ENCODE measurements around the gene PRDM13.

The PRDM13 gene

DNA sequence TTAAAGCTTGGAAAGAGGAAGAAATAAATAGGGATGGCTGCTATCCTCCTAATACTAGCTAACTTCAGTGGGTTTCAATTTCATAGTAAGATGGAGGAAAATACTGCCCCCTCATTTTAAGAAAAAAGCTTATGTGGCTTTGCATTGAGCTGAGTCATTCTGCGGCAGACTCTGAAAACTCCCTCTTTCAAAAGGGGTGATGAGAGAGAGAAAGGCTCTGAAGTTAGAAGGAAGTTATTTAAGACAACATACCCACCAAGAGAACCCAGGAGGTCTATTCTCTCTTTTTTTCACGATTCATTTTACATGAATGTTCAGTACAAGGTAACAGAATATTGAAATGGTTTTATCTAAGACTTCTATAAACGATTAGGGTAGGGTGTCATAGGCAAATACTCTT, 4.5 kb downstream of the PRDM13 start:
- peak in 1 of 2 experiments; percentile 34 for DNase-seq (ENCODE audit: low read depth in 1 of 2, low spot score in 1 of 2)
- TF ChIP-seq GABPA (IDR thresholded peaks at IDR 0.05; ENCODE audit: low read depth) (no peak), POLR2AphosphoS5 (IDR thresholded peaks at IDR 0.05; ENCODE audit: low read depth) (no peak), SPI1 (IDR thresholded peaks at IDR 0.05; ENCODE audit: borderline replicate concordance, low read depth) (no peak)
- TF ChIP-seq, protein P1, sequence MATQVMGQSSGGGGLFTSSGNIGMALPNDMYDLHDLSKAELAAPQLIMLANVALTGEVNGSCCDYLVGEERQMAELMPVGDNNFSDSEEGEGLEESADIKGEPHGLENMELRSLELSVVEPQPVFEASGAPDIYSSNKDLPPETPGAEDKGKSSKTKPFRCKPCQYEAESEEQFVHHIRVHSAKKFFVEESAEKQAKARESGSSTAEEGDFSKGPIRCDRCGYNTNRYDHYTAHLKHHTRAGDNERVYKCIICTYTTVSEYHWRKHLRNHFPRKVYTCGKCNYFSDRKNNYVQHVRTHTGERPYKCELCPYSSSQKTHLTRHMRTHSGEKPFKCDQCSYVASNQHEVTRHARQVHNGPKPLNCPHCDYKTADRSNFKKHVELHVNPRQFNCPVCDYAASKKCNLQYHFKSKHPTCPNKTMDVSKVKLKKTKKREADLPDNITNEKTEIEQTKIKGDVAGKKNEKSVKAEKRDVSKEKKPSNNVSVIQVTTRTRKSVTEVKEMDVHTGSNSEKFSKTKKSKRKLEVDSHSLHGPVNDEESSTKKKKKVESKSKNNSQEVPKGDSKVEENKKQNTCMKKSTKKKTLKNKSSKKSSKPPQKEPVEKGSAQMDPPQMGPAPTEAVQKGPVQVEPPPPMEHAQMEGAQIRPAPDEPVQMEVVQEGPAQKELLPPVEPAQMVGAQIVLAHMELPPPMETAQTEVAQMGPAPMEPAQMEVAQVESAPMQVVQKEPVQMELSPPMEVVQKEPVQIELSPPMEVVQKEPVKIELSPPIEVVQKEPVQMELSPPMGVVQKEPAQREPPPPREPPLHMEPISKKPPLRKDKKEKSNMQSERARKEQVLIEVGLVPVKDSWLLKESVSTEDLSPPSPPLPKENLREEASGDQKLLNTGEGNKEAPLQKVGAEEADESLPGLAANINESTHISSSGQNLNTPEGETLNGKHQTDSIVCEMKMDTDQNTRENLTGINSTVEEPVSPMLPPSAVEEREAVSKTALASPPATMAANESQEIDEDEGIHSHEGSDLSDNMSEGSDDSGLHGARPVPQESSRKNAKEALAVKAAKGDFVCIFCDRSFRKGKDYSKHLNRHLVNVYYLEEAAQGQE (IDR thresholded peaks at IDR 0.05; ENCODE audit: insufficient replicate concordance, low read depth), result no peak
- TF ChIP-seq, protein P2, sequence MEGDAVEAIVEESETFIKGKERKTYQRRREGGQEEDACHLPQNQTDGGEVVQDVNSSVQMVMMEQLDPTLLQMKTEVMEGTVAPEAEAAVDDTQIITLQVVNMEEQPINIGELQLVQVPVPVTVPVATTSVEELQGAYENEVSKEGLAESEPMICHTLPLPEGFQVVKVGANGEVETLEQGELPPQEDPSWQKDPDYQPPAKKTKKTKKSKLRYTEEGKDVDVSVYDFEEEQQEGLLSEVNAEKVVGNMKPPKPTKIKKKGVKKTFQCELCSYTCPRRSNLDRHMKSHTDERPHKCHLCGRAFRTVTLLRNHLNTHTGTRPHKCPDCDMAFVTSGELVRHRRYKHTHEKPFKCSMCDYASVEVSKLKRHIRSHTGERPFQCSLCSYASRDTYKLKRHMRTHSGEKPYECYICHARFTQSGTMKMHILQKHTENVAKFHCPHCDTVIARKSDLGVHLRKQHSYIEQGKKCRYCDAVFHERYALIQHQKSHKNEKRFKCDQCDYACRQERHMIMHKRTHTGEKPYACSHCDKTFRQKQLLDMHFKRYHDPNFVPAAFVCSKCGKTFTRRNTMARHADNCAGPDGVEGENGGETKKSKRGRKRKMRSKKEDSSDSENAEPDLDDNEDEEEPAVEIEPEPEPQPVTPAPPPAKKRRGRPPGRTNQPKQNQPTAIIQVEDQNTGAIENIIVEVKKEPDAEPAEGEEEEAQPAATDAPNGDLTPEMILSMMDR (IDR thresholded peaks at IDR 0.05; ENCODE audit: insufficient read depth, low read length), result no peak
- H3K27ac ChIP-seq (replicated peaks), result no peak overlapping the region
- H3K27me3 ChIP-seq (ENCODE audit: insufficient read depth, poor library complexity, severe bottlenecking), result peaks cover 48% of the 10 kb centered on the region
- no peak overlapping the region for H3K4me3 ChIP-seq (replicated peaks; ENCODE audit: insufficient read depth, low read length)

DNA sequence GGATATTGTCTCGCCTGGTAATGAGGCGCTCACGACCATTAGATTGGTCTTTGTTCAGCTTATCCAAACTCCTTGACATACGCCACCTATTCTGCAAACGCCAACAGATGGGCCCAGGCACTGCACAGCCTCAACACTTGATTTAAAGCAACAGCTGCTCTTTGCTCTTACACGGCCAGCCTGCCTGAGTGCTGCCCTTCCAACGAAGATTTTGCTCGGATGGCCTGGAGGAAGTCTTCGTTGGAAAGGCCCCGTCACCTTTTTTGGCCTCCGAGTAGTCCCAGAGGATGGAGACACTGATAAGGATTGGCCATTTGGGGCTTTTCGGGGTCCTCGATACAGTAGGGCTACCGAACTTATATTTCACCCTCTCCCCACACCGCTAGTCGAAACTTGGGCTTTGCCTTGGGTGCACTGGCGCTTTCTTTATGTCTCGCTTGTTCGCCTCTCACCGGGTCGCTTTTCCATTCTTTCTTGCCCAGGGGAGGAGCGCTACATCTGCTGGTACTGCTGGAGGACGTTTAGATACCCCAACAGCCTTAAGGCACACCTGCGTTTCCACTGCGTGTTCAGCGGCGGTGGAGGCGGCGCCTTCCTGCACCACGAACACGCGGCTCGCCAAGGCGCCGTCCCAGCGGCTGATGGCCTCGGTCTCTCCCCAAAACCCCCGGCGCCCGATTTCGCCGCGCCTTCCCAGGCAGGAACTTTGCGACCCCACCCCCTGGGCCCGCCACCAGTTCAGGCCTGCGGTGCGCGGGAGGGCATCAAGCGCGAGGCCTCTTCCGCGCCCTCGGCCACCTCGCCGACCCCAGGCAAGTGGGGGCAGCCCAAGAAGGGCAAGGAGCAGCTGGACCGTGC, 6.1 kb downstream of the PRDM13 start:
- H3K27me3 ChIP-seq (ENCODE audit: insufficient read depth, poor library complexity, severe bottlenecking), result peaks cover 45% of the 10 kb centered on the region

GRCh38 chr6:99613409-99613704, 6.7 kb downstream of the PRDM13 start:
- peak overlapping the region; percentile 40 for H3K4me3 ChIP-seq (replicated peaks; ENCODE audit: insufficient read depth, low read length)
- H3K27me3 ChIP-seq (ENCODE audit: insufficient read depth, poor library complexity, severe bottlenecking), result peaks cover 42% of the 10 kb centered on the region
- DNase-seq (ENCODE audit: low read depth in 1 of 2, low spot score in 1 of 2), result peak in 1 of 2 experiments; percentile 53
- no peak overlapping the region for H3K27ac ChIP-seq (replicated peaks)
- no peak for TF ChIP-seq GABPA (IDR thresholded peaks at IDR 0.05; ENCODE audit: low read depth)
- TF ChIP-seq, protein P2 (IDR thresholded peaks at IDR 0.05; ENCODE audit: insufficient read depth, low read length), result no peak
- TF ChIP-seq POLR2AphosphoS5 (IDR thresholded peaks at IDR 0.05; ENCODE audit: low read depth), result no peak
- TF ChIP-seq, protein P1 (IDR thresholded peaks at IDR 0.05; ENCODE audit: insufficient replicate concordance, low read depth), result no peak
- no peak for TF ChIP-seq SPI1 (IDR thresholded peaks at IDR 0.05; ENCODE audit: borderline replicate concordance, low read depth)

More for the DNA sequence above, 6.1 kb downstream of the PRDM13 start:
- TF ChIP-seq GABPA (IDR thresholded peaks at IDR 0.05; ENCODE audit: low read depth) (no peak), SPI1 (IDR thresholded peaks at IDR 0.05; ENCODE audit: borderline replicate concordance, low read depth) (no peak), POLR2AphosphoS5 (IDR thresholded peaks at IDR 0.05; ENCODE audit: low read depth) (no peak)
- TF ChIP-seq, protein P2 (IDR thresholded peaks at IDR 0.05; ENCODE audit: insufficient read depth, low read length), result no peak
- TF ChIP-seq, protein P1 (IDR thresholded peaks at IDR 0.05; ENCODE audit: insufficient replicate concordance, low read depth), result no peak
- DNase-seq (ENCODE audit: low read depth in 1 of 2, low spot score in 1 of 2), result no peak
- H3K27ac ChIP-seq (replicated peaks), result no peak overlapping the region
- peak overlapping the region; percentile 40 for H3K4me3 ChIP-seq (replicated peaks; ENCODE audit: insufficient read depth, low read length)

All from HL-60 (cell line).